ENCODE data around the gene SLC10A4.

Gene SLC10A4

DNA sequence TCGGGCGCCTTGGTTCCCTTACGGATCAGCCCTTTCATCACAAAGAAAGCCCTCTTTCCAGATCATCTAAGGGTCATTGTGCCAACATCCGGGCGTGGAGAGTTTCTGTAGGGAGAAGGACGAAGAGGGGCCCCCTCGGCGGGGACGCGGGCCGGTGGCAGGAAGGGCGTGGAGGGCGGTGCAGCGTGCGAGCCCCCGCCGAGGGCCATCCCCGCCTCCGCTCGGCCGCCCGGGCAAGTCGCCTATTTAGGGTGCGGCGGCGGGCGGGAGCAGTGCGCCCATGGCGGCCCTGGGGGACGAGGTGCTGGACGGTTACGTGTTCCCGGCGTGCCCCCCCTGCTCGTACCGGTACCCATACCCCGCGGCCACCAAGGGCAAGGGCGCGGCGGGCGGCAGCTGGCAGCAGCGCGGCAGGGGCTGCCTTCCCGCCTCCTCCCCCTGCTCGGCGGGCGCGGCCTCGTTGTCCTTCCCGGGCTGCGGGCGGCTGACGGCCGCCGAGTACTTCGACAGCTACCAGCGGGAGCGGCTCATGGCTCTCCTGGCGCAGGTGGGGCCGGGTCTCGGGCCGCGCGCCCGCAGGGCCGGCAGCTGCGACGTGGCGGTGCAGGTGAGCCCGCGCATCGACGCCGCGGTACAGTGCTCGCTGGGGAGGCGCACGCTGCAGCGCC is 7.0 kb downstream of the SLC10A4 start, which contains the start of gene ZAR1:
Gene ZAR1 (plus strand): TSS at position 241 of the 668 bp plus-strand sequence. CDS start 40 bp downstream, at position 281.
- no peak for DNase-seq

DNA sequence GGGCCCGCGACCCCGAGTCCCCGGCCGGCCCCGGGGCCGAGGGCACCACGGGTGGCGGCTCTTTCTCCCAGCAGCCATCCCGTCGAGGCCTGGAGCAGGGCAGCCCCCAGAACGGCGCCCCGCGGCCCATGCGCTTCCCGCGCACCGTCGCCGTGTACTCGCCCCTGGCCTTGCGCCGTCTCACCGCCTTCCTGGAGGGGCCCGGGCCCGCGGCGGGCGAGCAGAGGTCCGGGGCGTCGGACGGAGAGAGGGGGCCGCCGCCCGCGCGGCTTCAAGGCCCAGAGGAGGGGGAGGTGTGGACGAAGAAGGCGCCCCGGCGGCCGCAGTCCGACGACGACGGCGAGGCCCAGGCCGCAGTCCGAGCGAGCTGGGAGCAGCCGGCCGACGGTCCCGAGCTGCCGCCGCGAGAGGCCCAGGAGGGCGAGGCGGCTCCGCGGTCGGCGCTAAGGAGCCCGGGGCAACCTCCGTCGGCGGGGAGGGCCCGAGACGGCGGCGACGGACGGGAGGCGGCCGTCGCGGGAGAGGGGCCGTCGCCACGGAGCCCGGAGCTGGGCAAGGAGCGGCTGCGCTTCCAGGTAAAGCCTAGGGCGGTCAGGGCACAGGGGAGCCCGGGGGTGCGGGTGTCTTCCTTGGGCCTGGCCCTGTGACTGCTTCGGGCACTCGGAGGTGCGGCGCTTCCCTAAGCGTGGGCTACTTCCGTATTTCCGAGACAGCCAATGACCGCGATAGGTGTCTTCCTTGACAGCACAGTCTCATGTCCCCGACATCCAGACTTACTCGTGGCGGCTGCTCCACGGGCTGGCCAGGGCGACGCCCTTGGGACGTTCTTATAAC is 7.8 kb downstream of the SLC10A4 start:
- DNase-seq, result no peak

DNA sequence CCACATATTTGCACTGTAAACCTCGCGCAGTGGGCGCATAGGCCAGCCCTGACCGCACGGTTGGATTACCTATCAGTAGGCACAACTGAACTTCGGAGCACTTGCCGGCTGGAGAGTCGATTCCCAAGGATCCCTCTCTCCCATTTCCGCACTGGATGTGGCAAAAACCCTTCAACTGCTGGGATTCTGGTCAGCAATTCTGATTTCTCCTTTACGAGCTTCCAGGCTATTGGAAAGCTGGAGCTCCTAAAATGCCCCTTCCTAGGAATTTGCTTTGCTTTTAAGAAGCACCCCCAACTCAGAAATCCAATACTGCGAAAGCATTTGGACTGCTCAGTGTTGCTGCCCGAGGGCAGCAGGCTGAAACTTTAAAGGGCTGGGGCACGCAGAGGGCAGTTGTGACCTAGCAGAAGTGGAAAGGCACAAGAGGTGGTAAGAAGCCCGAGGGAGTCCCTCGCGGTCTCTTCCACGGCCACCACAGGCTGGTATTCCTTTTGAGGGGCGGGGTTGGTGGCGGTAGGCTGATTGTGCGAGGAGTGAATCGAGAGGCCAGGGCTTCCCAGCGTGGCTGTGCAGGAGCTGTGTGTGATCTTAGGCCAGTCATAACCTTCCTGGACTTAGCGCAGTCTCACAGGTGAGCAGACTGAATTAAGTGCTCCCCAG is 8.5 kb downstream of the SLC10A4 start:
- no peak for DNase-seq

DNA sequence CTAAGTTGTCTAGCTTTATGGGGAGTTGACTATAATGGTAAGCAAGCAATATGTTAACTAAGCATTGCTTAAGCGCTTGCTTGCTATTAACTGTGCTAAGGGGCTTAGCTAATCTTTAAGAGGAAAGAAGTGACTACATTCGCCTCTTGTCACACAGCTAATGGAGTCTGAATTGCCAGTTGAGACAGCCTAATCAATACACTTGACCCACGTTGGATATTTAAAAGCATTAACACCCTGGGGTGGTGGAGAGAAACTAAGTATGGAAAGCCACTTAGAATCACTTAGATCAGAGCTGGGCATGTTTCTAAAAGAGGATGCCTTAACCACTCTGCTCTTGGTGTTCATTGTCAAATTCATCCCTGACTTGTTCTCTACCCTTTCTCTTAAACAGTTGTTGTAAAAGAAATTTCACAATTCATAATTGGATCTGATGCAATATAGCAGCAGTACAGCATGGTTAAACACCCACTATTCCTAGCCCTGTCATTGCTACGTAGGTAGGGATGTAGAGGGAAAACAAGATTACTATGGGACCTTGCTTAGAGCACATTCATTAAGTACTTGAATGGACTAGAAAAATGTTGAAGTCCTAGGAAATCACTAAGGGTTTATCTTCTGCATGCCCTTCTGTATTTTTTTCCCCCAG is 10.4 kb downstream of the SLC10A4 start:
- no peak for DNase-seq

DNA sequence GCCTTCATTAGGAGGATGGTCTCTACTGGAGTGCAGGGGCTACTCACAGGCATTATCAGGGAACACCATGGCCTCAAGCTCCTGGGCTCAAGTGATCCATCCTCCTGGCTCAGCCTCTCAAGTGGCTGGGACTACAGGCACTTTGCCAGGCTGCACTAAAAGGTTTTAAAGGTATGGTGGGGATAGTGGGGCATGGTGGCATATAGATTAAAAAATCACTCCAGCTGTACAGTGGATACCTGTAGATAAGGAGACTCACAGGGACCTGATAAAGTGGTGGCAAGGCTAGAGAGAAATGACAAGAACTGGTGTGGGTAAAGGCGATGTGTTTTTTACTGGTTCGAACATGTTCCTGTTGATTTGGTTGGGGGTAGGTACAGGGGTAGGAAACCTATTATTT is 12.8 kb downstream of the SLC10A4 start:
- no peak for DNase-seq

DNA sequence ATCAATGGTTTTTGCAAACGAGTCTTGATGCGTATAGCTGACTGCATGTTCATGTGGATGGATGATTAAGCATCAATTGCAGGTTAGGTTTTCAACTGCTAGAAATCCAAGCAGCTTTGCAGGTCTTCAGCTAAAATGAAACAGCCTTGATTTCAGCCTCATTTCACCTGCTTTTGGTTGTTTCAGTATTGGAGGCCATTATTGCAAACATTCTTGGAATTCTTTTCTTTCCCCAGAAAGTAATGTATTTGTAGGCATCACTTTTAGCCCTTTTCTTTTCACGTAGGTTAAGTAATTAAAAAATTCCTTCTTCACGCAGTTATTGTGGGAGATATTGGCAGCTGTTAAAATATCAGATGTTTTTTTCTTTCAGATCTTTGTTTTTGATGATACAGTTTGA is 15.8 kb downstream of the SLC10A4 start:
- no peak for DNase-seq

DNA sequence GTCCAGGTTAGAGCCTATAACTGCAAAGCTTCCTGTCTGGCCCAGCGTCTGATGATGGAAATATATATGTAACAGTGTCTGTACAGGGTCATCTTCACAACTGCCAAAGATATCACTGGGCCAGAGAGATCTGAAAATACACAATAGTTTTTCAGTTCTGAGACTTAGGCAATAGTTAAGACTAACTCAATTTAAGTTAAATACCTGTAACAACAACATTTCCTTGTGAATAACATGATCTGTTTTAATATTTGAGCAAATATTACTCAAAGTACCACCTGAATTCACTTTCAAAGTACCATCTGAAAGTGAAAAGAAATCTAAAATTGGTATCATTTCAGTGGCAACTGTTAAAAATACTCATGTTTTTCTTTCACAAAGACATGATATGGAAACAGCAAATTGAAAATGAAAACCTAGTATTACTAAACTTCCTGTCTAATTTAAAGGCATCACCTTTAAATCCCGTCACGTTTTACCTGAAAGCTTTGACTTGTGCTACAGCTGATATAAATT is 16.5 kb downstream of the SLC10A4 start:
- DNase-seq, result no peak

DNA sequence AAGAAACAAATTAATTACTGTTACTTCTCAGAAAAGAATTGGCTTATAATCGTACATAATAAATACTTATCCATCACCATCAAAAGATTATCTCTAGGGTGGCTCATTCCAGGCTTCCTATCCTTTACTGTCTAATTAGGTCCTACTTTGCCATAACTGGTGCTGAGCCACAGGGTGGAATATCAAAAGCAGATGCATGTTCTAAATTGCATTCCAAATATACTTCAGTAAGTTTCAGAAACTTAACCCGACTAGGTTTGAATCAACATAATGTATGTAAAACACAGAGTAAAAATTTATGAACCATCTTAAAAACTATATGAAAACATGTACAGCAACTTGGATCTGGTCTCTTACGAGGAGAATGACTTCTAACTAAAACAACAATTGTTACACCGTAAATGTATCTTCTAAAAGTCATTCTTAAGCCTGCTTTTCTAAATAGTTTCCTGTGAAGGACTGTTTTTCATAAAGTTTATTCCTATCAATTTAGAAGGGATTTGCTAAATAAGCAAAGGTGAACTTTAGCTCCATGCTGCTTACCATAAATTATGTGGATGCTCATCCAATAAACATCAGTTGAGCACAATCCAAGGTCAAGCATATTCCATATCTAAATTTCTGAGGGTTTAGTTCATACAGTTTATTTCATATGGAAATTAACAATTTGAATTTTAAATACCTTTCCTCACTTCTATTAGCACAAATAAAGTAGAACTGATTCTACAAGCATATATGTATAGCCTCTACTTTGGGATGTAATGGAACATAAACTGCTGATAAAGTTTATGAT is 20.3 kb downstream of the SLC10A4 start:
- DNase-seq, result no peak

DNA sequence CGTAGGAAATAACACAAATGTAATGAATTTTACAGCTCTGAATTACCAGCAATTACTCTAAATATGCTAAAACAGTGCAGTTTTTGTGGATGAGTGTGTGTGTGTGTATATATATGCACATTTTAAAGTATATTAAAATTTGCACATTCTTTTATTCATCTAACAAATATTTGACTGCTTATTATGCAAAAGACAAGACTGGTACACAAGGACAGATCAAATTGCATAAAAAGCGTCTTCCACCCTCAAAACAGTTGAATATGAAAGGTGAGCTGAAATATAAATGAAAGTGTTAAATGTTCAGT is 20.8 kb downstream of the SLC10A4 start:
- DNase-seq, result no peak

DNA sequence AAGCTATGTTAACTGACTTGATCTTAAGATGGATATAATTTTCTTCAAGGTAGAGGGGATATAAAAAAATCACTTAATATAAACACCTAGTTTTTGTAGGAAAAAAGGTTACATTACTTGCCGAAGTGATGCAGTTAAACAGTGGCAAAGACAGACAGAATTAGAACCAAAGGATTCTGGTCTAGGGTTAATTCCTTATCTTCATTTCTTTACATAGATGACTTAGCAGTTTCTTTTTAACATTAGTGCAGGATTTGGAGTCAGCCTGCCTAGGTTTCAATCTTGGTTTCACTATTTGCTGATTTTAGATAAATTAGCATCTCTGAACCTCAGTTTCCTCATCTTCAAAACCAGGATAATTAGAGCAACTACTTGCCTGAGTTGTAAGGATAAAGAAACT is 21.2 kb downstream of the SLC10A4 start:
- no peak for DNase-seq

DNA sequence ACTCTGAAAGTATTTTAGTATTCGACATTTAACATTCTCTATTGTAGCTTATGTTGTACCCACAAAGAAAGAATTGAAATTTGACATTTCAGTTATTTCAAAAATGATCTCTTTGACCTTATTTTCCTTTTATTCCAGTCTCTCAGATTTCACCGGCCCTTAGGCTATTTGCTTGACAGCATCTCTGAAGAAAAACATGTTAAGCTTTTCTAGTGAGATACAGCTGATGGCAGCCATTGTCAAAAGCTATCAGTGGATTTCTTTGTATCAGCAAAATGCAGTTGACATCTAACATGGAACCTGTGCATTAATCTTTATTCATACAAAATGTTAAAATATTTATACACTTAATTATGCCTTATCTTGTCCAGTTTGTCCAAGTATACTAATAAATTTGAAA is 23.6 kb downstream of the SLC10A4 start:
- no peak for DNase-seq

DNA sequence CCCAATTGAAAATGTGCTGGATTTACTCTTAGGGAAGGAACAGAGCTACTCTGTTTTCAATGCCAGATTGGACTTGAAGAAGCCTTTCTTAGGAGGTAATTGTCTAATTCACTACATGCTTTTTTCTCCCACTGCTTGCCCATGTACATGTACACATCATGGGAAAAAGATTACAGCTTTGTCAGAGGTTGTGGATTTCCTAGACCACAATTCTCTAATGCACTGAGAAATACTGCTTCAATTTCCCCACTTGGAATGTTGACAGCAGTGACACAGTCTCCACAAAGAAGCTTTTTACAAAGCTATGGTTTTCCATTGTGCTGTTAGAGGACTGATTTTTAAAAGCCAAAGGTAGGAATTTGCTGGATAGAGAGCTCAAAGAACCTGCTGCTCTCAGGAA is 26.4 kb downstream of the SLC10A4 start:
- no peak for DNase-seq

DNA sequence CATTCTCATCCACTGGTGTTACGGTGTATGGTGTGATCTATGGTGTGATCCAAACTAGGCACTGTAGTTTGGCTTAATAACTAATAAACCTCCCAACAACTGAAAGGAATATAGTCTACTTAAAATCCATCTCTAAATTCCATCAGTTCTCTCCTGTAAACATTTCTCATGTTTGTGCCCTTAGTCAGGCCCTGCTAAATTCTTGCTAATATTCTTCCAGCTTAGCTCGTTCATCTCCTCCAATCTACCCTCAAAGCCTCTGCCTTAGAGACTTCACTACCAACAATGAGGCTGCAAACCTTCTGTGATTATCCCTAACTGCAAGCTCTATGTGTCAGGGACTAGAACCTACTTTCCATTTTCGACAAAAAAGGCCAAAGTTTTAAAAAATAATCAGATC is 35.0 kb downstream of the SLC10A4 start:
- DNase-seq, result no peak

DNA sequence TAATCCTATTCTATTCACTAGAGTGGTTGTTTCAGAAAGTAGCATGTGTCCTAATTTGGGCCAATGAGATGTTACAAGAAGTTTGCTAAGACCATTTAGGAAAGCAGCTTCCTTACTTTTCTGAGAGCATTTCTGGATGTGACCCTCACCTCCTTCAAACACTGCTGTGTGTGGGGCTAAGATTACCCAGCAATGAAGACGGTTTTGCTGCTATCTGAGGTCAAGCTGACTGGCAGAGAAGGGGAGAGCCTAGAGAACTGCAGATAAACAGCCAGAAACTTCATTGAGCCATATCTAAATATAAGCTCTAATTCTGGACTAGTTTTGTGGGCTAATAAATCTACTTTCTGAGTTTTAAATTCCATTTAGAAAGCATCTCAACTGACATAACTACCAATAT is 43.3 kb downstream of the SLC10A4 start:
- DNase-seq, result no peak

DNA sequence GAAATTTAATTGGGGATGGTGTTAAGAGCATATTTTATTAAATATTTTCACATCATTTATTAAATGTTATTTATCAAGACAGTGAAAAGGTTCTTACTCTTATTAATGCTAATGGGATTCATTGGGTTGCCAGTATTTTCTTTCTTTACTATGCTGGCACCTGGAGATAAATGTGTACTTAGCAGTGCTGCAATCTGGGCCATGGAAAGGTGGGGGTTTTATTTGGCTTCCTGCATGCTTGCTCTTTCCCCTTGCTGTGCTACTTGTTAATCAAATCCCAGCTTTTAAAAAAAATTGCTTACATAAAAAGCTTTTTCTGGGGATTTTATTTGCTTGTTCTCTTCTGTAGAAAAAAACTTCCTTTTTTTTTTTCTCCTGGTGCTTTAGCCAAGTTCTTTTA is 55.2 kb downstream of the SLC10A4 start:
- no peak for DNase-seq

All from NCI-H1694 treated with DMSO at 0.1 percent for 48 hours (cell line).